GM19468 (cell line): ENCODE measurements around the gene PPP2R5C.
"Not testable (repeated sequence)": the region's sequence is repeated elsewhere in the genome, so short reads cannot be mapped to it uniquely, and the experiment has no call there.

Experiments
- ATAC-seq: cut with Tn5 transposase; IDR thresholded peaks from one replicate; pipeline ENCODE4 v1.9.1; 2021; ENCODE audit warnings: mild to moderate bottlenecking, moderate library complexity, moderate number of reproducible peaks; ENCODE audit not compliant: unreplicated experiment; ENCODE audit errors: extremely low read depth

The PPP2R5C gene

GRCh38 chr14:101957406-101958234 lies 196.1 kb downstream of the PPP2R5C start:
- ATAC-seq: no peak

DNA sequence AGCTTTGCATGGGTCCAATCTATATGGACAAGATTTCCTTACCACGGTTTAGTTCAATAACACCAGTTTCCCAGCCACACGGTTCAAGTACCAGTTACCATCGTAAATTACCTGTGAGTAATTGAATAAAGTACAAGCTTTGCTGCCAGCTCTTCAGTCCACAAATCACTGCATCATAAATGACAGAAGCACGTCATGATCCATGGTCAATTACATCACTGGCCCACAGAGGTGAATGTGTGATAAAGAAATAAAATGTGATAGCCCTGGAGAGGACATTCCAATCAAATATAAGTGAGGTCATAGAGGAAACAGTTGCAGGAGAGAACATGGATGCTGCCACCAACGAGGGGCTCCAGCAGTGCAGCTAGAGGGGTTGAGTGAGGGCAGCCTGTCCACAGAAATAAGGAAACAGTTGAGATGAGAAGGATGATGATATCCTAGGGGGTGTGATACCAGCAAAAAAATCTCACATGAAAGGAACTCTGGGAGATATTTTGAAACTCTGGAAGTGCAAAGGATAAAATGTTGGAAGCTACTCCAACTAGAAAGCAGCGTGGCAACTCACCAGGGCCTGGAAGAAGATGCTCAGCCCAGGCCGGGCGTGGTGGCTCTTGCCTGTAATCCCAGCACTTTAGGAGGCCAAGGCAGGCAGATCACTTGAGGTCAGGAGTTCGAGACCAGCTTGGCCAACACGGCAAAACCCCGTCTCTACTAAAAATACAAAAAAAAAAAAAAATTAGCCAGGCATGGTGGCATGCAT lies 197.1 kb downstream of the PPP2R5C start:
- ATAC-seq: no peak

GRCh38 chr14:101959277-101959676 lies 197.8 kb downstream of the PPP2R5C start:
- no peak for ATAC-seq

DNA sequence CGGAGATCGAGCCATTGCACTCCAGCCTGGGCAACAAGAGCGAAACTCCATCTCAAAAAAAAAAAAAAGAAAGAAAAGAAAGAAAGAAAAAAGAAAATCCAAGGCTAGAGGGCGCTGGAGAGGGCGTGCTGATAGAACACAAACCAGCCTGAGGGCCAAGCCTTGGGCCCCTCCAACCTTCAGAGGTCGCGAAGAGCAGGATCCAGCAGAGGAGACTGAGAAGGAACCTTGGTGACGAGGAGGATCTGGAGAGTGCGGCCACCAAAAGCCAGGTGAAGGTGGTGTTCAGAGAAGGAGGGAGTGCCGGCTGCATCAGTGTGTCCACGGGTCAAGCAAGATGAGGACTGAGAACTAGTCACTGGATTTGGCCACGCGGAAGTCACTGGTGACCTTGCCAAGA lies 198.7 kb downstream of the PPP2R5C start:
- ATAC-seq: no peak

- ATAC-seq: no peak
Measured at GRCh38 chr14:101961011-101961721, 199.7 kb downstream of the PPP2R5C start.

DNA sequence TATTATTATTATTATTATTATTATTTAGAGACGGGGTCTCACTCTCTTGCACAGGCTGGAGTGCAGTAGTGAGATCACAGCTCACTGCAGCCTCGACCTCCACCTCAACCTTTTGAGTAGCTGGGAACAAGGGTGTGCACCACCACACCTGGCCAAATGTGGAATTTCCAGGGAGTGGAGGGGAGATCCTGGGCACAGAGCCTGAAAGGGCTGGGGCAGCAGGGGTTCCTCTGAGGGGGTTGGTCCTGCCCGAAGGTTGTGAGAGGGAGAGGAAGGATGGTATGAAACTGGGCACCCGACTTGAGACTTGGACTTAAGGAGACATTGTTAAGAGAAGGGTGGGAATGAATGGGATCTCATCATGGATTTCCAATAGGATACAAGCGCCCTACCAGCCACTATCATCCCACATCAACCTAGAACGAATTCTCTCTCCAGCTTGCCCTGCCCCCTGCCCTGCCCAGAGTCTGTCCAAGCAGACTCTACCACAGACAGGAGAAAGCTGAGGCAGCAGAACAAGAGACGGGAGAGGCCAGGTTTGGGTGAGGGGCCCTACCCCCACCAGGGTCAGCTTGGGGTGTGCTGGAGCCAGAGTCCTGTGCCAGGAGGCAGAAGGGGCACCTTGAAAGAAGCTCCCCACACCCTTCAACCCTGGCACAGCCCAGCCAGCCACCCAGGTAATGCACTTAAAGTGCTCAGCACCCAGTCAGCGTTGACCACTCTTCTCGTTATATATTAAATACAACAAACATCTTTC lies 200.4 kb downstream of the PPP2R5C start:
- ATAC-seq: no peak

DNA sequence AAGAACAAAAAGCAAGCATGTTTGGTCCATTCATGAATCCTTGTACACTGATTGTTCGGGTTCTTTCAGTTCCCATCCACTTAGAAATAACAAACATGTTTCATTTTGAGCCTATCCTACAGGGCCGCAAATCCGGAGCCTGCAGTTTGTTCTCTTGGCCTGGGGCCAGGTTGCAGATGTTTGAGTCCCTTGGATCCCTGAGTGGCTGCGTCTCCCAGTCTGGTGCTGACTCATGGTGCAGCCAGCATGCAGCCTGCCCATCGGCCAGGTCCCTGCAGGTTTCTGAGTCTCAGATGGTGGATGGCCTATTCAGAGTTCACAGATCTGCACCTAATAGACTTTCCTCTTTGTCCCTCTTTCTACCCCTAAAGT lies 201.0 kb downstream of the PPP2R5C start:
- no peak for ATAC-seq

DNA sequence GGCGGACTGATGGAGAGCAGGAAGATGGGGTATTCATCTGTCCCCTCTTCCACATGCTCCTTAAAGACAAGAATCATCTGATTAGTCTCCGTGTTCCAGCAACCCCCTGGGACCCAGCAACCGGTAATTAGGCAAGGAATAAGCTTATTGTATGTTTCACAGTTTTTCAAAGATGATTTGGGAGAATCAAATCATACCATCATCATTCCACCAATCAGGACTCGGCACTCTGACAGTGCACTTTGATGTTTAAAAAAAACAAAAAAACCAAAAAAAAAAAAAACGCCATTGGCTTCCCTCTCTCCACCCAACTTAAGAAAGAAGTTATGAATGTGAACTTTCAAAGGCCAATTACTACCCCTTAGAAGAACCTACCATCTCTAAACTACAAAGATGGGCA lies 201.5 kb downstream of the PPP2R5C start:
- no peak for ATAC-seq

- ATAC-seq: no peak
Measured at GRCh38 chr14:101963656-101964296, 202.3 kb downstream of the PPP2R5C start.

DNA sequence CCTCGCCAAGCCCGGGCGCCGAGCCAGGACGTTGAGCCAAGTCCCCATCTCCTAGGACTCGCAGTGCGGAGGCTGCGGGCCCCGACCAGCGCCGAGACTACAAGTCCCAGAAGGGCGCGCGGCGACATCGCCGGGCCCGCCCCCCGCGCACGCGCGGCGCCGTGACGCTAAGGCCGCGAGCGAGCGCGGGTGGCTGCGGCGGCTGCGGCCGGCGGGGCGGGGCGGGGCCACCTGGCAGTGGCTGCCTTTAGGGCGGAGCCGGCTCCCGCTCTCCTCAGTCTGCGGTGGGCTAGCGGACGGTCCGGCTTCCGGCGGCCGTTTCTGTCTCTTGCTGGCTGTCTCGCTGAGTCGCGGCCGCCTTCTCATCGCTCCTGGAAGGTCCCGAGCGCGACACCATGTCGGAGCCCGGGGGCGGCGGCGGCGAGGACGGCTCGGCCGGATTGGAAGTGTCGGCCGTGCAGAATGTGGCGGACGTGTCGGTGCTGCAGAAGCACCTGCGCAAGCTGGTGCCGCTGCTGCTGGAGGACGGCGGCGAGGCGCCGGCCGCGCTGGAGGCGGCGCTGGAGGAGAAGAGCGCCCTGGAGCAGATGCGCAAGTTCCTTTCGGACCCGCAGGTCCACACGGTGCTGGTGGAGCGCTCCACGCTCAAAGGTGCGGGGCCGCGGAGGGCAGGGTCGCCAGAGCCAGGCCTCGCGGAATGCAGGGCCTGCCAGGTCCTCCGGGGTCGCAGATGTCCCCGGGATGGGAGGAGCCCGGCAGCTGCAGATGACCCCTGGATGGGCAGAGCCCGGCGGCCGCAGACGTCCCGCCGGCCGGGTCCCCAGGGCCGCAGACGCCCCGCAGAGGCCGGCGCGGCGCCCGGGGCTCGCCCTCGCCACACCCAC lies 203.0 kb downstream of the PPP2R5C start, which contains the start of gene DYNC1H1:
Gene DYNC1H1 (plus strand): TSS at position 277 of the 884 bp plus-strand sequence. CDS start 119 bp downstream, at position 396.
- peak; percentile 73 for ATAC-seq

DNA sequence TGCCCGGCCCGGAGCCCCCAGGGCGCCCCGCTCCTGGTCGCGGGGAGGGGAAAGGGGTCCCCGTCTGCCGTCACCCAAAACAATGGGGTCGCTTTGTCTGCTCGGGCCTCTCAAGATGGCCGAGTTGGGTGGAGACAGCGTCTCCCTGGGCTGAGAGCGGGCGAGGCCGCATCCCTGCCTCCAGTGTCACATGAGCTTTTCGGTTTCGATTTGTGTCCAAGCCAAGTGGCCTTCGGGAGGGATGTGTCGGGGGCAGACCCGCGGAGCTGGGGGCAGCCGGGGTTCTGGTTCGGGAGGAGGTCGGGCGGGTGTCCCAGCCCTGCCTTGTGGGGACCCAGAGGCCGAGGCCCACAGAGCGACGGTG lies 203.7 kb downstream of the PPP2R5C start:
- peak; percentile 14 for ATAC-seq

- no peak for ATAC-seq
Measured at GRCh38 chr14:101965770-101966722, 204.5 kb downstream of the PPP2R5C start.

GRCh38 chr14:101966742-101967141 lies 205.2 kb downstream of the PPP2R5C start:
- ATAC-seq: no peak

DNA sequence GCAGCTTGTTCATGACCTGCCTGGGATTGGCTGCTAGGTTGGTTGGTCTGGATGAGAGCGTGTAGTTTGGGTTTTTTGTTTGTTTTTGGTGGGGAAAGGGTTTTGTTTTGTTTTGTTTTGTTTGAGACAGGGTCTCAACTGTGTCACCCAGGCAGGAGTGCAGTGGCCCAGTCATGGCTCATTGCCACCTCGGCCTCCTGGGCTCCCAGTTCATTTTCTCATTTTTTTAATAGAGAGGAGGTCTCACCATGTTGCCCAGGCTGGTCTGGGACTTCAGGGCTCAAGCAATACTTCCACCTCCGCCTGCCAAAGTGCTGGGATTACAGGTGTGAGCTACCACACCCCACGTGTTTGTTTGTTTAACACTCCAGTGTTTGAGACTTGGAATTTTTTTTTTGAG lies 206.7 kb downstream of the PPP2R5C start:
- no peak for ATAC-seq

DNA sequence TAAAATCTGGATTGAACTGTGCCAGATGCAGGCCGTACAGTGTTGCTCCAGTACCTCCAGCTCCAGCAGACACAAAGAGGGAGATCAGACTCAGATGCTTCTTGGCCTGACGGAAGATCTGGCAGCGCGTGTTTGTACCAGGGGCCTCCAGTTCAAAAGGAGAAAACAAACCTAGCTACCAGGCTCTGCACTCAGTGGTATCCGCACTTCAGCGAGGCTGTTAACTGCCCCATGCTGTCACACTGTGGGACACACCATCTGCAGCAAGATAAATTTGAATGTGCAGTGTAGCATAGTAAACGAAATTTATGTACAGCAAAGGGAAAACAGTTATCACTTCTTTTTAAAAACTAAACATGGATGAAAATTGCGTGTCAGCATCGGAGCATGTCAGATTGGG lies 208.0 kb downstream of the PPP2R5C start:
- no peak for ATAC-seq

GRCh38 chr14:101970830-101971400 lies 209.4 kb downstream of the PPP2R5C start:
- ATAC-seq: no peak

GRCh38 chr14:101971458-101971857 lies 209.9 kb downstream of the PPP2R5C start:
- ATAC-seq: not testable (repeated sequence)
